HepG2 (cell line): Measurements from ENCODE around the gene YBX2. TPM values are rescaled to one million over a fixed set of nuclear protein-coding genes. Genes with fewer than 3 reads are reported as not detected.

Experiments used
- ATAC-seq: fragments of 200-7000 bp; cut with Tn5 transposase; 3 replicates; pipeline ENCODE4 v1.9.1; 2020; ENCODE audit warnings: mild to moderate bottlenecking, moderate library complexity
- BruUV-seq: library from RNA; stranded (reverse); fragments of 400-500 nt; replicated peaks from 2 replicates; lab custom pipeline; 2021; lab: Mats Ljungman, UMichigan
- CTCF ChIA-PET: fragments of 300-600 bp; formaldehyde crosslinking; extraction: SDS; loops from one replicate; lab custom pipeline; 2021; ENCODE audit warnings: low total read pairs, inconsistent platforms, low intra/inter-chr PET ratio; lab: Yijun Ruan, JAX
- POLR2A ChIA-PET: fragments of 350-600 bp; sonication (Branson Sonifier 250); formaldehyde crosslinking; loops from one replicate; lab custom pipeline; 2020; ENCODE audit warnings: antibody characterized with exemption, inconsistent platforms; lab: Yijun Ruan, JAX
- DNase-seq: peaks from one replicate; pipeline ENCODE4 v3.0.0-alpha.2; 2015; ENCODE audit warnings: low spot score
- FAIRE-seq: peaks from 3 replicates; lab custom pipeline; 2011; peaks lifted over from hg19 to GRCh38; lab: Jason Lieb, UNC
- H2AFZ ChIP-seq: one replicate; pipeline ENCODE4 v1.6.1; 2011; ENCODE audit warnings: low read length, inconsistent platforms
- H3K27ac ChIP-seq: fragments of 300-600 bp; 3 replicates; pipeline ENCODE4 v1.8.0; 2011; ENCODE audit warnings: mixed run types, mild to moderate bottlenecking, mixed read lengths, low read length, inconsistent platforms; ENCODE audit not compliant: insufficient read depth; ENCODE audit errors: extremely low read length
- H3K27me3 ChIP-seq, 2 experiments: fragments of 200-600 bp in 1 of 2; 2 replicates in 1 of 2; 3 replicates in 1 of 2; pipeline versions ENCODE4 v1.6.0 to v1.8.0; 2011; ENCODE audit warnings: low read length in 2 of 2, mild to moderate bottlenecking in 2 of 2, moderate library complexity in 2 of 2, inconsistent platforms in 1 of 2; ENCODE audit not compliant: insufficient read depth in 2 of 2, control insufficient read depth in 1 of 2
- H3K36me3 ChIP-seq, 2 experiments: fragments of 200-600 bp in 1 of 2; replicated peaks in 1 of 2; 2 replicates in 1 of 2; 3 replicates in 1 of 2; pipeline versions ENCODE4 v1.5.1 to v1.8.0; 2011; ENCODE audit warnings: low read length in 2 of 2, inconsistent platforms in 1 of 2; ENCODE audit not compliant: insufficient read depth in 2 of 2, control insufficient read depth in 1 of 2
- H3K4me1 ChIP-seq: 2 replicates; pipeline ENCODE4 v1.5.1; 2012; ENCODE audit warnings: low read length, inconsistent platforms; ENCODE audit not compliant: insufficient read depth
- H3K4me2 ChIP-seq: 2 replicates; pipeline ENCODE4 v1.6.0; 2011; ENCODE audit warnings: low read depth, low read length, inconsistent platforms
- H3K4me3 ChIP-seq, 3 experiments: fragments of 200-600 bp in 1 of 3; sonication (generic), shearing (Covaris generic) in 1 of 3; replicated peaks in 1 of 3; 2 replicates each; pipeline ENCODE4 v1.5.1; 2011 to 2016; ENCODE audit warnings: low read length in 3 of 3, inconsistent platforms in 2 of 3, low read depth in 2 of 3, mild to moderate bottlenecking in 2 of 3, control low read depth in 1 of 3, mixed read lengths in 1 of 3; ENCODE audit not compliant: insufficient read depth in 1 of 3
- H3K79me2 ChIP-seq: one replicate; pipeline ENCODE4 v1.6.1; 2011; ENCODE audit warnings: low read length, inconsistent platforms; ENCODE audit not compliant: insufficient read depth
- H3K9ac ChIP-seq: 2 replicates; pipeline ENCODE4 v1.6.0; 2011; ENCODE audit warnings: mild to moderate bottlenecking, low read depth, low read length, inconsistent platforms; ENCODE audit not compliant: insufficient read depth
- H3K9me3 ChIP-seq: 2 replicates; pipeline ENCODE4 v1.5.1; 2012; ENCODE audit warnings: mild to moderate bottlenecking, low read length
- H4K20me1 ChIP-seq: 2 replicates; pipeline ENCODE4 v1.6.0; 2011; ENCODE audit warnings: inconsistent platforms, mild to moderate bottlenecking, low read length, moderate library complexity; ENCODE audit not compliant: insufficient read depth
- FOXC1 ChIP-seq: sonication (generic); formaldehyde crosslinking; IDR thresholded peaks from 2 replicates; pipeline ENCODE4 v1.8.0; 2022; ENCODE audit warnings: mild to moderate bottlenecking, missing genetic modification reagents, borderline replicate concordance
- NPAS2 ChIP-seq: sonication (generic); formaldehyde crosslinking; IDR thresholded peaks from 2 replicates; pipeline ENCODE4 v1.8.0; 2022; ENCODE audit warnings: mild to moderate bottlenecking, missing genetic modification reagents, borderline replicate concordance
- NR2F1 ChIP-seq, 2 experiments: fragments of 450-650 bp in 1 of 2; formaldehyde crosslinking in 1 of 2; IDR thresholded peaks; 2 replicates each; pipeline versions ENCODE4 v1.5.0 to v1.6.1; 2016 to 2020; ENCODE audit warnings: mild to moderate bottlenecking in 1 of 2, missing compliant biosample characterization in 1 of 2, missing genetic modification reagents in 1 of 2, moderate library complexity in 1 of 2
- NR2F2 ChIP-seq: IDR thresholded peaks from 2 replicates; pipeline ENCODE4 v1.6.1; 2012; ENCODE audit warnings: low read depth, inconsistent platforms, borderline replicate concordance
- PAF1 ChIP-seq: IDR thresholded peaks from 2 replicates; pipeline ENCODE4 v1.6.1; 2016; ENCODE audit warnings: missing genetic modification reagents, missing compliant biosample characterization
- RBAK ChIP-seq: sonication (generic); formaldehyde crosslinking; IDR thresholded peaks from 2 replicates; pipeline ENCODE4 v1.5.1; 2020; ENCODE audit warnings: mild to moderate bottlenecking, missing genetic modification reagents
- RELA ChIP-seq: sonication (generic); formaldehyde crosslinking; IDR thresholded peaks from 2 replicates; pipeline ENCODE4 v1.4.0; 2020; ENCODE audit warnings: missing genetic modification reagents
- RNF219 ChIP-seq: sonication (generic); formaldehyde crosslinking; IDR thresholded peaks from 2 replicates; pipeline ENCODE4 v1.5.0; 2020; ENCODE audit warnings: mild to moderate bottlenecking, missing genetic modification reagents
- SKI ChIP-seq: fragments of 450-650 bp; IDR thresholded peaks from one replicate; pipeline ENCODE4 v1.6.1; 2018; ENCODE audit warnings: mild to moderate bottlenecking; ENCODE audit not compliant: partially characterized antibody
- SOX5 ChIP-seq: IDR thresholded peaks from 2 replicates; pipeline ENCODE4 v1.6.1; 2016; ENCODE audit warnings: borderline replicate concordance
- SPEN ChIP-seq: sonication (generic); formaldehyde crosslinking; IDR thresholded peaks from 2 replicates; pipeline ENCODE4 v1.5.1; 2020; ENCODE audit warnings: low read depth, mild to moderate bottlenecking, missing genetic modification reagents
- TBX3 ChIP-seq: fragments of 450-650 bp; IDR thresholded peaks from 2 replicates; pipeline ENCODE4 v1.6.1; 2017; ENCODE audit warnings: antibody characterized with exemption, mild to moderate bottlenecking, inconsistent platforms, borderline replicate concordance
- TCF7L2 ChIP-seq: IDR thresholded peaks from 2 replicates; pipeline ENCODE4 v1.6.1; 2011; ENCODE audit warnings: mild to moderate bottlenecking, low read depth, low read length, moderate library complexity
- TFAP4 ChIP-seq: sonication (generic); IDR thresholded peaks from 2 replicates; pipeline ENCODE4 v1.6.1; 2016; ENCODE audit warnings: low read depth, borderline replicate concordance
- XRCC5 ChIP-seq: fragments of 200-400 bp; formaldehyde crosslinking; optimal IDR thresholded peaks from 2 replicates; pipeline ENCODE3; 2017; ENCODE audit warnings: mild to moderate bottlenecking, low read length
- ZFP90 ChIP-seq: sonication (generic); formaldehyde crosslinking; IDR thresholded peaks from 2 replicates; pipeline ENCODE4 v1.8.0; 2022; ENCODE audit warnings: missing genetic modification reagents, mild to moderate bottlenecking, inconsistent platforms, borderline replicate concordance
- ZNF496 ChIP-seq: sonication (generic); formaldehyde crosslinking; IDR thresholded peaks from 2 replicates; pipeline ENCODE4 v1.8.1; 2023; ENCODE audit warnings: mild to moderate bottlenecking, moderate library complexity, missing genetic modification reagents; ENCODE audit not compliant: insufficient replicate concordance
- ZNF550 ChIP-seq: sonication (generic); formaldehyde crosslinking; IDR thresholded peaks from 2 replicates; pipeline ENCODE4 v1.4.0; 2020; ENCODE audit warnings: mild to moderate bottlenecking, missing genetic modification reagents, borderline replicate concordance
- ZNF598 ChIP-seq: sonication (generic); formaldehyde crosslinking; IDR thresholded peaks from 2 replicates; pipeline ENCODE4 v1.5.1; 2020; ENCODE audit warnings: mild to moderate bottlenecking, missing genetic modification reagents, borderline replicate concordance
- ZNF614 ChIP-seq: IDR thresholded peaks from 2 replicates; pipeline ENCODE4 v1.6.1; 2018; ENCODE audit warnings: missing biosample characterization, missing genetic modification reagents, inconsistent platforms, borderline replicate concordance
- ZNF781 ChIP-seq: sonication (generic); formaldehyde crosslinking; IDR thresholded peaks from 2 replicates; pipeline ENCODE4 v1.5.1; 2020; ENCODE audit warnings: borderline replicate concordance, mild to moderate bottlenecking, missing genetic modification reagents; ENCODE audit errors: not compliant biosample characterization
- ZNF816 ChIP-seq: sonication (generic); formaldehyde crosslinking; IDR thresholded peaks from 2 replicates; pipeline ENCODE4 v1.8.0; 2022; ENCODE audit warnings: missing genetic modification reagents, mild to moderate bottlenecking, borderline replicate concordance
- ZSCAN9 ChIP-seq: IDR thresholded peaks from 2 replicates; pipeline ENCODE4 v1.6.1; 2016; ENCODE audit warnings: borderline replicate concordance
- WGBS: methylation state at CpG from one replicate; pipeline ENCODE4 v1.1.6; 2017; ENCODE audit warnings: low lambda C conversion rate; 5-methylcytosine and 5-hydroxymethylcytosine counted together
- in situ Hi-C: cut with HindIII; loops from 2 replicates; pipeline ENCODE4 v1.10.0; 2017; ENCODE audit warnings: low pct_unique_long_range_greater_than_20kb; ENCODE audit not compliant: extremely low pct_ligation_motif_present
- intact Hi-C: fragments of 100-400 bp; cut with micrococcal nuclease; formaldehyde crosslinking; loops from one replicate; pipeline ENCODE4 v1.10.0; 2022; ENCODE audit not compliant: unreplicated experiment
- polyA plus RNA-seq, 8 experiments: library from polyadenylated mRNA; depleted of rRNA in 3 of 8; stranded (reverse) in 7 of 8; unstranded in 1 of 8; fragments of >200 nt; fragmentation: Illumina TruSeq in 4 of 8; extraction: Trizol in 4 of 8; gene quantifications; 2 replicates each; pipeline versions ENCODE4 v1.2.1 to v1.2.3, GENCODE V29; 2011 to 2016; ENCODE audit warnings: low read depth in 4 of 8, missing spikeins in 1 of 8, mixed read lengths in 1 of 8; ENCODE audit not compliant: insufficient read depth in 1 of 8
- total RNA-seq, 5 experiments: library from RNA; depleted of rRNA; stranded (reverse); fragments of >200 nt; fragmentation: Illumina TruSeq; extraction: Trizol; gene quantifications; 2 replicates each; pipeline ENCODE4 v1.2.3, GENCODE V29; 2016; ENCODE audit warnings: low read depth in 1 of 5

YBX2 gene
- total and polyA plus RNA-seq, 2 of the 13 experiments (the other 11 are each of a cell fraction or from before 2014, with no cell fraction given): 0.12 to 0.22 TPM

GRCh38 chr17:7323731-7324437, 29.4 kb upstream of the YBX2 start:
- Histone ChIP-seq H3K4me1 (peaks cover 16% of the 10 kb centered on the region), H3K4me2 (no peak overlapping the region), H3K27me3 (no peaks in the 10 kb centered on the region; a peak in 1 of 5 replicates), H3K79me2 (peaks cover 12% of the 10 kb centered on the region), H2AFZ (no peak overlapping the region), H3K4me3 (no peak overlapping the region), H3K9ac (no peak overlapping the region), H3K9me3 (no peaks in the 10 kb centered on the region), H4K20me1 (no peaks in the 10 kb centered on the region), H3K36me3 (peaks cover 24 to 59% of the 10 kb centered on the region in 2 experiments), H3K27ac (no peak overlapping the region)
- POLR2A ChIA-PET: no interaction called here
- FAIRE-seq (peak; percentile 26), ATAC-seq (peak; percentile 66), DNase-seq (no peak)
- no TSS peak for BruUV-seq
- in situ Hi-C loops: no loop called here
- CTCF ChIA-PET: interaction anchor here (3.8 kb wide), 1 partner anchor 23 kb away, joined by 41 read pairs; no protein-coding TSS in a partner anchor
- intact Hi-C loops: loop anchor here (1.0 kb wide), 1 partner anchor 21 kb away; no protein-coding TSS in a partner anchor
- 90% methylated on average over 16 of the region's 39 CpGs for WGBS
- TF ChIP-seq ZSCAN9 (CRISPR knock-in tag) (no peak), FOXC1 (CRISPR knock-in tag) (no peak), TBX3 (no peak), NPAS2 (CRISPR knock-in tag) (no peak), RNF219 (CRISPR knock-in tag) (no peak), SPEN (CRISPR knock-in tag) (no peak), SKI (no peak), ZNF496 (CRISPR knock-in tag) (no peak), ZNF550 (CRISPR knock-in tag) (no peak), ZNF781 (CRISPR knock-in tag) (no peak), ZFP90 (CRISPR knock-in tag) (no peak), RBAK (CRISPR knock-in tag) (no peak), RELA (CRISPR knock-in tag) (no peak), ZNF598 (0 out of 2 replicates have a peak, but pooled peaks have one; percentile 49), ZNF614 (no peak), NR2F2 (no peak), PAF1 (no peak), TFAP4 (no peak), TCF7L2 (no peak), XRCC5 (peak; percentile 88), SOX5 (CRISPR knock-in tag) (no peak), ZNF816 (CRISPR knock-in tag) (no peak), NR2F1 (CRISPR knock-in tag; IDR thresholded peaks at IDR 0.05) (no peak)
